Anterior cingulate cortex (tissue), 58 donors: ENCODE measurements around the gene FOXD4L4.
"Not testable (repeated sequence)": the region's sequence is repeated elsewhere in the genome, so short reads cannot be mapped to it uniquely, and the experiment has no call there.

Experiments used
- DNase-seq, 58 donors: peaks; one replicate each; lab custom pipeline; 2025; lab: John Stamatoyannopoulos, UW

FOXD4L4 gene

GRCh38 chr9:65737096-65737564, at the start of gene FOXD4L4:
TSS of gene FOXD4L4 (plus strand) at chr9:65737146. CDS start at chr9:65737146, 0 bp downstream.
- not testable (repeated sequence) for DNase-seq

DNA sequence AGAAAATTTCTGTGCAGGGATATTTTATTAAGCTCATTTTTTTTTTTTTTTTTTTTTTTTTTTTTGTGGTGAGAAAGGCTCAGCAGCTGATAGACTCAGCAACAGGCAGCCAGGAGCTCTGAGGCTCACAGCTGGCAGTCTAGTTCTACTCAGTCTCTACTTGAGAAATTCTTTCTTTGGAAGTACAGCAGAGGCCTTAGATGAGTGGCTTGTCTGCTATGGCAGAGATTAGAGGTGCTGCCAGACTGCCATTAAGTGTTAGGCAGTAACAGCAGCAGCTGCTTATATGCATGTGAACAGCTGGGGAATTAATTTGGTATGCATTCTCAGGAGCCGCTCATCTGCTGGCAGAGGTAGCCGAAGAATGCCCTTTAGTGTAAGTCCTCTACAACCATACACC, 33.4 kb upstream of the FOXD4L4 start:
- DNase-seq = not testable (repeated sequence)

GRCh38 chr9:65714445-65714844, 22.5 kb upstream of the FOXD4L4 start:
- not testable (repeated sequence) for DNase-seq

- not testable (repeated sequence) for DNase-seq
Measured at GRCh38 chr9:65738133-65738532, 1.2 kb downstream of the FOXD4L4 start.
